ENCODE measurements around the gene NFE2L2.

DNA sequence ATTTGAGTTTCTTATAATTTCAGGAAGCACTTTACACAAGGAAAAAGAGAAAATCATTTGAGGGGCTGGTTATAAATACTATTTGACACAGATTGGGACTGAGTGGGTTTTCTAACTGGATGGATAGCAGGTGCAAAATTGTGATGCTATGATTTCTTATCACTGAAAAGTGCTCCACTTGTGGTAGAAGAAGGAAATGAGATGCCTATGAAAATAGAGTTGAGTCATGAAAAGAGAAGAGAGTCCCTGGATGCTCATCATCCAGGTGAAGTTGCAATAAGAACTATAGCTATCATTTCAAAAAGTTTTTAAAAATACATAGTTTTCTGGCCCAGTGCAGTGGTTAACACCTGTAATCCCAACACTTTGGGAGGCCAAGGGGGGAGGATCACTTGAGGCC is 39.4 kb upstream of the NFE2L2 start:
- TF ChIP-seq, protein P1, sequence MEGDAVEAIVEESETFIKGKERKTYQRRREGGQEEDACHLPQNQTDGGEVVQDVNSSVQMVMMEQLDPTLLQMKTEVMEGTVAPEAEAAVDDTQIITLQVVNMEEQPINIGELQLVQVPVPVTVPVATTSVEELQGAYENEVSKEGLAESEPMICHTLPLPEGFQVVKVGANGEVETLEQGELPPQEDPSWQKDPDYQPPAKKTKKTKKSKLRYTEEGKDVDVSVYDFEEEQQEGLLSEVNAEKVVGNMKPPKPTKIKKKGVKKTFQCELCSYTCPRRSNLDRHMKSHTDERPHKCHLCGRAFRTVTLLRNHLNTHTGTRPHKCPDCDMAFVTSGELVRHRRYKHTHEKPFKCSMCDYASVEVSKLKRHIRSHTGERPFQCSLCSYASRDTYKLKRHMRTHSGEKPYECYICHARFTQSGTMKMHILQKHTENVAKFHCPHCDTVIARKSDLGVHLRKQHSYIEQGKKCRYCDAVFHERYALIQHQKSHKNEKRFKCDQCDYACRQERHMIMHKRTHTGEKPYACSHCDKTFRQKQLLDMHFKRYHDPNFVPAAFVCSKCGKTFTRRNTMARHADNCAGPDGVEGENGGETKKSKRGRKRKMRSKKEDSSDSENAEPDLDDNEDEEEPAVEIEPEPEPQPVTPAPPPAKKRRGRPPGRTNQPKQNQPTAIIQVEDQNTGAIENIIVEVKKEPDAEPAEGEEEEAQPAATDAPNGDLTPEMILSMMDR (IDR thresholded peaks at IDR 0.05) = no peak
- no peak for TF ChIP-seq POLR2A (IDR thresholded peaks at IDR 0.05)
